ENCODE data around the gene KIFC1.

DNA sequence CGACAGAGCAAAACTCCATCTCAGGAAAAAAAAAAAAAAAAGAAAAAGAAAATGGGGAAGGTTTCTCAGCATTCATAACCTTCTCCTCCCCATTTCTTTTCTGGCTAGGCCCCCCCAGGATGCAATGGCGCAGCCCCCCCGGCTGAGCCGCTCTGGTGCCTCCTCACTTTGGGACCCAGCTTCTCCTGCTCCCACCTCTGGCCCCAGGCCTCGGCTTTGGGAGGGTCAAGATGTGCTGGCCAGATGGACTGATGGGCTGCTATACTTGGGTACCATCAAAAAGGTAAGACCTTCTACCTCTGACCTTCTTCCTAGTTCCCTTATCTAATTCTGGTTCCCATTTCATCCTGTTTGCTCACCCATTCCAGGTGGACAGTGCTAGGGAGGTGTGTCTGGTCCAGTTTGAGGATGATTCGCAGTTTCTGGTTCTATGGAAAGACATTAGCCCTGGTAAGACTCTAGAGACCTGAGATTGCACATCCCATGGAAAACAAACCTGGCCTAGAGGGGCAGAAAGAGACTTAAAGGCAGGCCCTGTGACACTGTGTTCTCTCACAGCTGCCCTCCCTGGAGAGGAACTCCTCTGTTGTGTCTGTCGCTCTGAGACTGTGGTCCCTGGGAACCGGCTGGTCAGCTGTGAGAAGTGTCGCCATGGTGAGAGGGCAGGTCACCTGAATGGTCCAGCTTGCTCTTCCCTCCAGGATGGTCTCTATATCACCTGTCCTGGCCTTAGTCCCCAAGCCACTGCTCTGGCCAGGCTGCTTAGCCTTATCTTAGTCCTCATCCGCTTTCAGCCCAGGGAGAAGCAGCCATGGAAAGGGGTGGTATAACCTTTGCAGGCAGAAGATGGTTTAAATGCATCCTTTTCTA lies 20.8 kb downstream of the KIFC1 start:
- TF ChIP-seq, protein P1, sequence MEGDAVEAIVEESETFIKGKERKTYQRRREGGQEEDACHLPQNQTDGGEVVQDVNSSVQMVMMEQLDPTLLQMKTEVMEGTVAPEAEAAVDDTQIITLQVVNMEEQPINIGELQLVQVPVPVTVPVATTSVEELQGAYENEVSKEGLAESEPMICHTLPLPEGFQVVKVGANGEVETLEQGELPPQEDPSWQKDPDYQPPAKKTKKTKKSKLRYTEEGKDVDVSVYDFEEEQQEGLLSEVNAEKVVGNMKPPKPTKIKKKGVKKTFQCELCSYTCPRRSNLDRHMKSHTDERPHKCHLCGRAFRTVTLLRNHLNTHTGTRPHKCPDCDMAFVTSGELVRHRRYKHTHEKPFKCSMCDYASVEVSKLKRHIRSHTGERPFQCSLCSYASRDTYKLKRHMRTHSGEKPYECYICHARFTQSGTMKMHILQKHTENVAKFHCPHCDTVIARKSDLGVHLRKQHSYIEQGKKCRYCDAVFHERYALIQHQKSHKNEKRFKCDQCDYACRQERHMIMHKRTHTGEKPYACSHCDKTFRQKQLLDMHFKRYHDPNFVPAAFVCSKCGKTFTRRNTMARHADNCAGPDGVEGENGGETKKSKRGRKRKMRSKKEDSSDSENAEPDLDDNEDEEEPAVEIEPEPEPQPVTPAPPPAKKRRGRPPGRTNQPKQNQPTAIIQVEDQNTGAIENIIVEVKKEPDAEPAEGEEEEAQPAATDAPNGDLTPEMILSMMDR (IDR thresholded peaks at IDR 0.05), result no peak
- no peak for TF ChIP-seq POLR2A (IDR thresholded peaks at IDR 0.05)

Data from lower leg skin (tissue), 3 donors.